ENCODE results near the gene DDAH2.

DDAH2 gene

GRCh38 chr6:31687860-31688693, 41.0 kb downstream of the DDAH2 start:
- DNase-seq = no peak

GRCh38 chr6:31687321-31687720, 41.8 kb downstream of the DDAH2 start:
- DNase-seq = no peak

- DNase-seq = no peak
These were observed 42.6 kb downstream of the DDAH2 start for GRCh38 chr6:31686483-31686882.

GRCh38 chr6:31683591-31683990, 45.5 kb downstream of the DDAH2 start:
- no peak for DNase-seq

- DNase-seq = peak; percentile 25
These were observed 47.9 kb downstream of the DDAH2 start for GRCh38 chr6:31681135-31681671.

- peak; percentile 95 for DNase-seq
These were observed 48.6 kb downstream of the DDAH2 start, which contains the start of gene LY6G5C for GRCh38 chr6:31680226-31681134. TSS of gene LY6G5C (minus strand) at chr6:31681067. CDS start at chr6:31680373, 694 bp downstream.

- DNase-seq = no peak
These were observed 51.1 kb downstream of the DDAH2 start for GRCh38 chr6:31677955-31678354.

Measured in DMS79 treated with DMSO at 0.1 percent for 48 hours (cell line).